AG09309 (cell line): ENCODE results near the gene CMTM3.
A peak's percentile ranks its signal among the peaks of the same experiment; 100 is the strongest.

ENCODE experiments used
- DNase-seq: peaks from one replicate; pipeline ENCODE4 v3.0.0-alpha.2; 2010; ENCODE audit warnings: low read depth
- H3K4me3 ChIP-seq: 2 replicates; pipeline ENCODE4 v1.5.1; 2011; ENCODE audit warnings: mild to moderate bottlenecking, low read depth, low read length, moderate library complexity; ENCODE audit not compliant: control insufficient read depth
- TF ChIP-seq, protein P1 (sequence below): IDR thresholded peaks from 2 replicates; pipeline ENCODE4 v1.5.1; 2011; ENCODE audit warnings: mild to moderate bottlenecking, low read depth, low read length, inconsistent platforms; ENCODE audit not compliant: insufficient read depth, control insufficient read depth; ENCODE audit errors: missing control alignments

CMTM3 gene

DNA sequence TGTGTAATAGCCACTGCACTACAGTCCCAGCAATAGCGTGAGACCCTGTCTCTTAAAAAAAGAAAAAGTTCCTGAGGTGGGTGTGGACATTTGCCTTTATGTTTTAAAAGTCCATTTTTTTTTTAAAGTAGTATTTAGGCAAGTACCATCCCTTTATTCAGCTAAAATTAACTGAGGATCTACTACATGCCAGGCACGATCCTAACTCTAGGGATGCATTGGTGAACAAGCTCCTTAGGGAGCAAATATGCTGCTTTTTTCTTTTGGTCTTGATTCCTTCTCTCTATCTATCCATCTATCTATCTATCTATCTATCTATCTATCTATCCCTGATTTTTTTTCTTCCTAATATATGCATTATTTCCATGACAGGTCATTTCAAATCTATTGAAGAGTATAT lies 44.7 kb downstream of the CMTM3 start:
- TF ChIP-seq, protein P1, sequence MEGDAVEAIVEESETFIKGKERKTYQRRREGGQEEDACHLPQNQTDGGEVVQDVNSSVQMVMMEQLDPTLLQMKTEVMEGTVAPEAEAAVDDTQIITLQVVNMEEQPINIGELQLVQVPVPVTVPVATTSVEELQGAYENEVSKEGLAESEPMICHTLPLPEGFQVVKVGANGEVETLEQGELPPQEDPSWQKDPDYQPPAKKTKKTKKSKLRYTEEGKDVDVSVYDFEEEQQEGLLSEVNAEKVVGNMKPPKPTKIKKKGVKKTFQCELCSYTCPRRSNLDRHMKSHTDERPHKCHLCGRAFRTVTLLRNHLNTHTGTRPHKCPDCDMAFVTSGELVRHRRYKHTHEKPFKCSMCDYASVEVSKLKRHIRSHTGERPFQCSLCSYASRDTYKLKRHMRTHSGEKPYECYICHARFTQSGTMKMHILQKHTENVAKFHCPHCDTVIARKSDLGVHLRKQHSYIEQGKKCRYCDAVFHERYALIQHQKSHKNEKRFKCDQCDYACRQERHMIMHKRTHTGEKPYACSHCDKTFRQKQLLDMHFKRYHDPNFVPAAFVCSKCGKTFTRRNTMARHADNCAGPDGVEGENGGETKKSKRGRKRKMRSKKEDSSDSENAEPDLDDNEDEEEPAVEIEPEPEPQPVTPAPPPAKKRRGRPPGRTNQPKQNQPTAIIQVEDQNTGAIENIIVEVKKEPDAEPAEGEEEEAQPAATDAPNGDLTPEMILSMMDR, result no peak
- no peak for DNase-seq
- no peak overlapping the region for H3K4me3 ChIP-seq

DNA sequence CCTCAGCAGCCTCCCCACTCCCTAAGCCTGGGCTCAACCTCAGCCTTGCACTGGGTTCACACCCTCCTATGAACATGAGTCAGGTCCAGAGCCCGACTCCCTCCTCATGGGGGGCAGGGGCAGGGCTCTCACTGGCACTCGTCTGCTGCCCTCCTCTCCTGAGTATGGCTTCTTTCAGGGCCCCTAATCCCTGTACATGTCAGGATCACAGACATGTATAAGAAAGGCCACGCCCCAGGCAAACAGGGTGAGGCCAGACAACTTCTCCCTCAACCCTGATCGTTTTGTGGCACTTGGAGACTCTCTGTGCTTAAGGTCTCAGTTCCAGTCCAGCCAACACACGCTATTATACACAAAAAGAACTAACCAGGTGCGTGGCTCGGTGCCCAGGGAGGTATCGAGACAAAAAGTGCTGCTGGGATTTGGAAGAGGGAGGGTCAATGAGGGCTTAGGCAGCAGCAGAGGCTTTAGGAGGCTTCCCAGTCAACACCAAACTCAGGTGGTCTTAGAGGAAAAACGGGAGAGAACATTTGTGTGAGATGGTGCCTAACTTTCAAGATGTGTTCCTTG lies 45.2 kb downstream of the CMTM3 start:
- TF ChIP-seq, protein P1, result no peak
- DNase-seq, result no peak

DNA sequence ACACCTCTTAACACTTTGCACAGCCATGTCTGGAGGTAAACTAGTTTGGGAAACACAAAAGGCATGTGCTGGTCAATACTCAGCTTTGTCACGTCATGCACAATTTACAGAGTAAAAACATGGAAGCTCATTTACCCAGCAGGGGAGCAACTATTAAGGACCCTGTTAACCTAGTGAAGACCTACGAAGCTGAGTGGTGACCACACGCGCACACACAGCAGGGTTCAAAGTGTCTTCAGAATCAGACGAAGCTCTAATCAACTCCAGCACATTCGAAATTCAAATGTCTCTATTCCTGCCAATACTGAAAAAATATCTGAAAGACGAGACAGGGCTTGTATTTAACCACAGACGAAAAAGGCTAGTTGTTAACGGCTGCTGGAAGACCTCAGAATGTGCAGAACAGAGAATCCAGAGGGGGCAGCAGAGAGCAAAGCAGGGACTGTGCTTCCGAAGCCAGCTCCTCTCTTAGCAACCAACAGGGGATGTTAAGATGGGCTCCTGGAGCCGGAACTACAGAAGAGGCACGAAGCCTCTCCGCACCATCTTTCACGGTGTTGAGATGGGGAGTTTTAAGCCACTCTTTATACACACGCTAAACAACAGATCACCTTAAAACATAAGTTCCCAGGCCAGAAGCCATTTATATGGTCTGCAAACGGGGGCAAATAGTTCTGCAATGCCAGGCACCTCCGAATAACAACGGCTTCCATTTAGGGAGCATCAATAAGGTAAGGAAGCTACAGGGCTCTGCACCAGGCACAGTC lies 46.4 kb downstream of the CMTM3 start:
- TF ChIP-seq, protein P1, result peak; percentile 94
- no peak overlapping the region for H3K4me3 ChIP-seq
- no peak for DNase-seq

More for the DNA sequence above, 45.2 kb downstream of the CMTM3 start:
- no peak overlapping the region for H3K4me3 ChIP-seq

DNA sequence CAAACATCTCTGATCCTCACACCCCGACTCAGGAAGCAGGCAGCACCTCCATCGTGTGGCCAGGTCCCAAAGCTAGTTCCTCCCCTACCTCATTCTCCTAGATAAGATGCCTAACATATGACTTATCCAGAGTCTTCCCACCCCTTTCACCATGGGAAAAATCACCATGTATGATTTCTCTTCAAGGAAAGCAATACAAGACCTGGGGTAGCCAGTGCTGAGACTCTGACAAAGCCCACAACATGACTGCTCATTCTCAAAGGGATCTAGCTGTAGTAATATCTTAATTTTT lies 46.9 kb downstream of the CMTM3 start:
- TF ChIP-seq, protein P1, result no peak
- DNase-seq, result no peak
- H3K4me3 ChIP-seq, result no peak overlapping the region

DNA sequence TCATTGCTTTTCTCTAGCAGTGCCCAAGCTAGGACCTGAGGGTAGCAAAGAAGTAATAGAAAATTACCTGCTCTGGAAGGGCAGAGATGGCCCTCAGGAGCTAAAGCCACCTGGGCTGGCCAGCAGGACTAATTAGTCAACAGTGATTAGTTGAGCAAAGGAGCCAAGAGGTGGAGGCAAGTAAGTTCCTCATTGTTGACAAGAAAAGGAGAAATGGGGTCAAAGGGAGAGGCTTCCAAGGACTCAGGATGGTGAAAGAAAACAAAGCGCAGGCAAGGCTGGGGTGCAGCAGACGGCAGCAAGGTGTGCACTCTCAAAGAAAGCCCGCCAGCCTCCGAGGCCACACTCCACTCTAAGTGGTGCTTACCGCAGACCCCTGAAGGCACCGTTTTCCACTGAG lies 47.5 kb downstream of the CMTM3 start:
- TF ChIP-seq, protein P1, result no peak
- no peak overlapping the region for H3K4me3 ChIP-seq
- no peak for DNase-seq

DNA sequence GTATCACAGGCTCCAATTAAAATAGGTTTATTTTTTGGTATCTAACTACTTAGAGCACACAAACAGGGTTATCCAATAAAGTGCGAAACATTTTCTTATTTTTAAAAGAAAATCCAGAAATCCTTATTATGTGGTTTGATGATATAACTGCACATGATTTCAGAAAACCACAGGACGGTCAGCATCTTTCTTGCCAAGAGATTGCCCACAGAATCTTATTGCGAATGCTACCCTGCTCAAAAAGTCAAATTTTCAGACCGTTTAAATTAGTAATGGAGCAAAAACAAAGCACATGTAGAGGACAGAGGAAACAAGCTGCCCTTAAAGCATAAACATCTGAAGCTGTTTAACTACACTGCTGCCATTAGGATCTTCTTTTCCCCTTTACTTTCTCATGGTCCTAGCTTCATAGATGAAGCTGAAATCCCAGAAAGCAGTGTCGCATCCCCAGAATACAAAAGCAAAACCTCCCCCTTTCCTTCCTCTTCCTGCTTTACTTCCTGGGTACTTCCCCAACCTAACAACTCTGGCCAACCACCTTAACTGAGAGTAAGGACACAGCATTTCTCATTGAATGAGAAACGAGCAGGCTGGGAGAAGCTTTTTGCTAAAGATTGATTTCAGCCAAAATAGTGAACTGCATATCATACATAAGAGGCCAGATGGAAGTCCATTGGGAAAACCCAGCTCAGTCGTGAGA lies 48.3 kb downstream of the CMTM3 start:
- DNase-seq, result peak; percentile 37
- TF ChIP-seq, protein P1, result no peak
- H3K4me3 ChIP-seq, result no peak overlapping the region
